MM.1S (cell line): ENCODE measurements around the gene SHISA6.

Experiments used
- DNase-seq: peaks from one replicate; pipeline ENCODE4 v3.0.0-alpha.2; 2015
- H2AFZ ChIP-seq: fragments of 300-600 bp; sonication (generic); 2 replicates; pipeline ENCODE4 v1.6.0; 2016; ENCODE audit warnings: antibody characterized with exemption, low read length
- H3F3A ChIP-seq: fragments of 300-600 bp; sonication (generic); 2 replicates; pipeline ENCODE4 v1.6.1; 2016; ENCODE audit warnings: mild to moderate bottlenecking, antibody characterized with exemption, low read length, moderate library complexity, mixed read lengths; ENCODE audit not compliant: insufficient read depth
- H3K27ac ChIP-seq: fragments of 300-600 bp; sonication (generic); 2 replicates; pipeline ENCODE4 v1.5.1; 2016; ENCODE audit warnings: mild to moderate bottlenecking, low read length
- H3K27me3 ChIP-seq: fragments of 300-600 bp; sonication (generic); replicated peaks from 2 replicates; pipeline ENCODE4 v1.6.0; 2016; ENCODE audit warnings: low read length; ENCODE audit not compliant: insufficient read depth
- H3K36me3 ChIP-seq: fragments of 300-600 bp; sonication (generic); replicated peaks from 2 replicates; pipeline ENCODE4 v1.6.1; 2016; ENCODE audit warnings: mild to moderate bottlenecking, low read length, mixed read lengths; ENCODE audit not compliant: insufficient read depth
- H3K4me1 ChIP-seq: fragments of 300-600 bp; sonication (generic); 2 replicates; pipeline ENCODE4 v1.6.1; 2016; ENCODE audit warnings: low read length, mixed read lengths
- H3K4me2 ChIP-seq: fragments of 300-600 bp; sonication (generic); 2 replicates; pipeline ENCODE4 v1.6.0; 2016; ENCODE audit warnings: low read depth, low read length
- H3K4me3 ChIP-seq: fragments of 300-600 bp; sonication (generic); 2 replicates; pipeline ENCODE4 v1.5.1; 2016; ENCODE audit warnings: low read length, mixed read lengths
- H3K79me2 ChIP-seq: fragments of 300-600 bp; sonication (generic); 2 replicates; pipeline ENCODE4 v1.6.1; 2016; ENCODE audit warnings: mixed run types, low read length, mixed read lengths
- H3K9ac ChIP-seq: fragments of 300-600 bp; sonication (generic); 2 replicates; pipeline ENCODE4 v1.6.1; 2016; ENCODE audit warnings: low read length, mixed read lengths
- H3K9me2 ChIP-seq: fragments of 300-600 bp; sonication (generic); replicated peaks from 2 replicates; pipeline ENCODE4 v1.6.1; 2016; ENCODE audit warnings: mild to moderate bottlenecking, low read length, mixed read lengths; ENCODE audit not compliant: insufficient read depth
- H3K9me3 ChIP-seq: fragments of 300-600 bp; sonication (generic); replicated peaks from 2 replicates; pipeline ENCODE4 v1.6.1; 2016; ENCODE audit warnings: mild to moderate bottlenecking, low read length, mixed read lengths; ENCODE audit not compliant: insufficient read depth
- H4K20me1 ChIP-seq: fragments of 300-600 bp; sonication (generic); 2 replicates; pipeline ENCODE4 v1.6.1; 2016; ENCODE audit warnings: mild to moderate bottlenecking, low read length, moderate library complexity, mixed read lengths; ENCODE audit not compliant: insufficient read depth
- CTCF ChIP-seq: fragments of 300-600 bp; sonication (generic); IDR thresholded peaks from 2 replicates; pipeline ENCODE4 v1.5.1; 2016; ENCODE audit warnings: antibody characterized with exemption, low read length, mixed read lengths
- EZH2 ChIP-seq: fragments of 300-600 bp; sonication (generic); optimal IDR thresholded peaks from 2 replicates; pipeline ENCODE3; 2017; ENCODE audit warnings: low read depth, mild to moderate bottlenecking, antibody characterized with exemption, low read length, mixed read lengths
- EZH2phosphoT487 ChIP-seq: fragments of 300-600 bp; sonication (generic); IDR thresholded peaks from 2 replicates; pipeline ENCODE4 v1.6.1; 2018; ENCODE audit warnings: antibody characterized with exemption, low read length

Gene SHISA6

DNA sequence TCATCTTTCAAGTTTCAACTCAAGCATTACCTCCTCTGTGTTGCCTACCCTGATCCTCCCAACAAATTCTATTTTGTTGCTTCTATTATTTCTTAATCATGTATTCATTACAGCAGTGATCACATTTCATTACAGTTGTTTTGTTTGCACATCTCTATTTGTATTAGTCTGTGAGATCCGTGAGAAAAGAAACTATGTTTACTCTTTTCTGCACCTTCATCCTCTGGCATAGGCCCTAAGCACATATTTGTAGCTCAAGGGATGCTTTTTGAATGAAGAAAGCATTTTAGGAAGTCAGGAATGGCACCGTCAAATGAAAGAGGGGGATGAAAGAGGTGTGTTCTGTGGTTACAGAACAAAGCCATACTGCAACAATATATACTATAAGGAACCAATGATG is 110.5 kb downstream of the SHISA6 start:
- H4K20me1 ChIP-seq: no peaks in the 10 kb centered on the region
- H3K4me2 ChIP-seq: no peak overlapping the region
- no peak overlapping the region for H3K27ac ChIP-seq
- no peaks in the 10 kb centered on the region for H3K4me1 ChIP-seq
- no peak for DNase-seq
- no peaks in the 10 kb centered on the region for H3K79me2 ChIP-seq
- no peaks in the 10 kb centered on the region for H3K9me3 ChIP-seq
- no peaks in the 10 kb centered on the region for H3F3A ChIP-seq
- H3K27me3 ChIP-seq: no peaks in the 10 kb centered on the region
- no peaks in the 10 kb centered on the region for H3K36me3 ChIP-seq
- H2AFZ ChIP-seq: no peak overlapping the region
- no peak overlapping the region for H3K4me3 ChIP-seq
- no peak overlapping the region for H3K9ac ChIP-seq
- H3K9me2 ChIP-seq: no peaks in the 10 kb centered on the region
- TF ChIP-seq EZH2: no peak
- no peak for TF ChIP-seq CTCF
- no peak for TF ChIP-seq EZH2phosphoT487

DNA sequence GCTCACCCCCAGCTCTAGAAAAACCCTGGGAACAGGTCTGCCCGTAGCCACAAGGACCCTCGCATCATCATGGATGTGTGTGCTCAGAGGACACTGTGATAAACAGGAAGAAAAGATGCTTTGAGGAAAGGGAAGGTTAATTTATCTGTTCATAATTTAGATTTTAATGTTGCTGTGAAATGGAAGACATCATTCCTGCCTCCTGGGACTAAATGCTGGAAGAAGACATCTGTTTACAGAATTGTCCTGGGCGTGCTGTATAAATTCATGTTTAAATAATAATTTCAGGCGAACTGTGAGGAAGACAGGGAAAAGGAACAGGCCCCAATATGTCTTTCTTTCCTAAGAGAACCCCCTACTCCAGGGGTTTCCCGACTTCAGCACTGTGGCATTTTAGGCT is 112.6 kb downstream of the SHISA6 start:
- no peak for DNase-seq
- TF ChIP-seq EZH2phosphoT487: no peak
- no peak for TF ChIP-seq EZH2
- no peak for TF ChIP-seq CTCF
- no peak overlapping the region for H3K4me3 ChIP-seq
- H3K36me3 ChIP-seq: no peaks in the 10 kb centered on the region
- H2AFZ ChIP-seq: no peak overlapping the region
- H3K4me1 ChIP-seq: no peaks in the 10 kb centered on the region
- no peak overlapping the region for H3K9ac ChIP-seq
- no peaks in the 10 kb centered on the region for H3K9me3 ChIP-seq
- no peaks in the 10 kb centered on the region for H4K20me1 ChIP-seq
- H3K79me2 ChIP-seq: no peaks in the 10 kb centered on the region
- no peak overlapping the region for H3K27ac ChIP-seq
- H3F3A ChIP-seq: no peaks in the 10 kb centered on the region
- H3K27me3 ChIP-seq: no peaks in the 10 kb centered on the region
- H3K4me2 ChIP-seq: no peak overlapping the region
- no peaks in the 10 kb centered on the region for H3K9me2 ChIP-seq

- H3K9me2 ChIP-seq: no peaks in the 10 kb centered on the region
- H3K27ac ChIP-seq: no peak overlapping the region
- H3K79me2 ChIP-seq: no peaks in the 10 kb centered on the region
- H3K4me3 ChIP-seq: no peak overlapping the region
- TF ChIP-seq EZH2 (no peak), EZH2phosphoT487 (no peak), CTCF (no peak)
- H3K9me3 ChIP-seq: no peaks in the 10 kb centered on the region
- H4K20me1 ChIP-seq: no peaks in the 10 kb centered on the region
- DNase-seq: no peak
- H3K4me2 ChIP-seq: no peak overlapping the region
- H3K9ac ChIP-seq: no peak overlapping the region
- no peaks in the 10 kb centered on the region for H3K27me3 ChIP-seq
- H3F3A ChIP-seq: no peaks in the 10 kb centered on the region
- no peak overlapping the region for H2AFZ ChIP-seq
- H3K36me3 ChIP-seq: no peaks in the 10 kb centered on the region
- no peaks in the 10 kb centered on the region for H3K4me1 ChIP-seq
Measured at GRCh38 chr17:11356371-11356770, 115.4 kb downstream of the SHISA6 start.
